HCT116 (cell line): ENCODE results near the gene MOB3A. TPM values are rescaled to one million over a fixed set of nuclear protein-coding genes. Genes with fewer than 3 reads are reported as not detected.
A peak's percentile ranks its signal among the peaks of the same experiment; 100 is the strongest.

ENCODE experiments used
- ATAC-seq: fragments of 200-7000 bp; cut with Tn5 transposase; 2 replicates; pipeline ENCODE4 v1.9.1; 2020; ENCODE audit warnings: mild to moderate bottlenecking, moderate library complexity
- BruUV-seq: library from RNA; stranded (reverse); fragments of 400-500 nt; replicated peaks from 2 replicates; lab custom pipeline; 2021; lab: Mats Ljungman, UMichigan
- CTCF ChIA-PET: fragments of 300-600 bp; sonication (Branson Sonifier 250); formaldehyde crosslinking; loops from one replicate; lab custom pipeline; 2021; ENCODE audit warnings: antibody characterized with exemption; lab: Charles Lee
- POLR2A ChIA-PET: fragments of 300-600, 350-600 bp; sonication (Branson Sonifier 250); formaldehyde crosslinking; loops from one replicate; lab custom pipeline; 2021; ENCODE audit warnings: antibody characterized with exemption; lab: Charles Lee
- RAD21 ChIA-PET, 2 experiments: fragments of 300-600 bp; sonication (Branson Sonifier 250); formaldehyde crosslinking; loops; one replicate each; lab custom pipeline; 2023; ENCODE audit warnings: low total read pairs in 2 of 2; ENCODE audit not compliant: uncharacterized antibody in 2 of 2, unreplicated experiment in 2 of 2, low non-redundant PET in 1 of 2; lab: Charles Lee
- DNase-seq: peaks from one replicate; pipeline ENCODE4 v3.0.0-alpha.2; 2010; ENCODE audit warnings: low read depth, low spot score
- H2AFZ ChIP-seq: fragments of 200-600 bp; shearing (Covaris generic), sonication (generic); 2 replicates; pipeline ENCODE4 v1.6.1; 2017; ENCODE audit warnings: low read depth, mixed run types, mixed read lengths, antibody characterized with exemption, low read length; ENCODE audit not compliant: poor library complexity, severe bottlenecking
- H3K27ac ChIP-seq: 2 replicates; pipeline ENCODE4 v1.5.1; 2012; ENCODE audit warnings: low read depth, low read length
- H3K27me3 ChIP-seq: fragments of 200-600 bp; sonication (generic); 2 replicates; pipeline ENCODE4 v1.6.1; 2016; ENCODE audit warnings: mixed run types, low read length, mixed read lengths; ENCODE audit not compliant: insufficient read depth
- H3K36me3 ChIP-seq, 2 experiments: fragments of 200-500 bp in 1 of 2; fragments of 200-600 bp in 1 of 2; sonication (Bioruptor generic) in 1 of 2; sonication (generic) in 1 of 2; 2 replicates each; pipeline versions ENCODE4 v1.5.1 to v1.6.1; 2014 to 2016; ENCODE audit warnings: low read length in 2 of 2, inconsistent platforms in 1 of 2, mixed read lengths in 1 of 2, mixed run types in 1 of 2; ENCODE audit not compliant: insufficient read depth in 2 of 2, control insufficient read depth in 1 of 2
- H3K4me1 ChIP-seq, 2 experiments: fragments of 200-600 bp in 1 of 2; sonication (generic) in 1 of 2; 2 replicates each; pipeline versions ENCODE4 v1.5.1 to v1.6.1; 2012 to 2017; ENCODE audit warnings: low read length in 2 of 2, inconsistent platforms in 1 of 2, mild to moderate bottlenecking in 1 of 2, mixed read lengths in 1 of 2, mixed run types in 1 of 2, moderate library complexity in 1 of 2; ENCODE audit not compliant: insufficient read depth in 2 of 2, control insufficient read depth in 1 of 2
- H3K4me2 ChIP-seq: fragments of 200-600 bp; sonication (generic); 2 replicates; pipeline ENCODE4 v1.6.1; 2017; ENCODE audit warnings: mixed run types, low read length, mixed read lengths
- H3K4me3 ChIP-seq, 2 experiments: fragments of 200-600 bp in 1 of 2; sonication (generic) in 1 of 2; replicated peaks in 1 of 2; 2 replicates each; pipeline ENCODE4 v1.5.1; 2011 to 2016; ENCODE audit warnings: low read length in 2 of 2, control low read depth in 1 of 2, low read depth in 1 of 2, mild to moderate bottlenecking in 1 of 2, mixed read lengths in 1 of 2, mixed run types in 1 of 2
- H3K79me2 ChIP-seq: fragments of 200-600 bp; sonication (generic); 2 replicates; pipeline ENCODE4 v1.6.1; 2017; ENCODE audit warnings: mild to moderate bottlenecking, mixed run types, low read length, moderate library complexity, mixed read lengths; ENCODE audit not compliant: insufficient read depth
- H3K9ac ChIP-seq: fragments of 200-600 bp; sonication (generic); 2 replicates; pipeline ENCODE4 v1.6.1; 2016; ENCODE audit warnings: low read length, mixed read lengths
- H3K9me2 ChIP-seq: fragments of 200-600 bp; sonication (generic), shearing (Covaris generic); 2 replicates; pipeline ENCODE4 v1.6.1; 2017; ENCODE audit warnings: mixed run types, mild to moderate bottlenecking, moderate library complexity; ENCODE audit not compliant: insufficient read depth
- H3K9me3 ChIP-seq, 2 experiments: fragments of 200-500 bp in 1 of 2; fragments of 200-600 bp in 1 of 2; sonication (Bioruptor generic) in 1 of 2; sonication (generic) in 1 of 2; 2 replicates each; pipeline ENCODE4 v1.6.1; 2014 to 2017; ENCODE audit warnings: low read length in 2 of 2, mixed read lengths in 2 of 2, inconsistent platforms in 1 of 2, low read depth in 1 of 2, mild to moderate bottlenecking in 1 of 2, mixed run types in 1 of 2, moderate library complexity in 1 of 2; ENCODE audit not compliant: control insufficient read depth in 1 of 2, insufficient read depth in 1 of 2
- H4K20me1 ChIP-seq: fragments of 200-600 bp; sonication (generic), shearing (Covaris generic); 2 replicates; pipeline ENCODE4 v1.6.1; 2017; ENCODE audit warnings: mixed run types, mild to moderate bottlenecking, moderate library complexity; ENCODE audit not compliant: insufficient read depth
- ATF3 ChIP-seq: IDR thresholded peaks from 2 replicates; pipeline ENCODE4 v1.6.1; 2012
- CBX3 ChIP-seq: IDR thresholded peaks from 2 replicates; pipeline ENCODE4 v1.6.1; 2012; ENCODE audit warnings: low read depth
- EGR1 ChIP-seq: IDR thresholded peaks from 2 replicates; pipeline ENCODE4 v1.6.1; 2012; ENCODE audit warnings: low read depth
- ELF1 ChIP-seq: IDR thresholded peaks from 2 replicates; pipeline ENCODE4 v1.6.1; 2012; ENCODE audit warnings: low read depth, borderline replicate concordance
- EZH2phosphoT487 ChIP-seq: fragments of 200-600 bp; IDR thresholded peaks from 2 replicates; pipeline ENCODE4 v1.6.1; 2018; ENCODE audit warnings: antibody characterized with exemption, borderline replicate concordance
- FOSL1 ChIP-seq: IDR thresholded peaks from 2 replicates; pipeline ENCODE4 v1.6.1; 2012; ENCODE audit warnings: low read depth
- JUND ChIP-seq: IDR thresholded peaks from 2 replicates; pipeline ENCODE4 v1.6.1; 2012
- POLR2A ChIP-seq: IDR thresholded peaks from 2 replicates; pipeline ENCODE4 v1.7.0; 2011; ENCODE audit warnings: borderline replicate concordance; ENCODE audit not compliant: insufficient read depth, insufficient read length; ENCODE audit errors: extremely low read depth
- POLR2AphosphoS5 ChIP-seq: IDR thresholded peaks from 2 replicates; pipeline ENCODE4 v1.6.1; 2011; ENCODE audit warnings: mild to moderate bottlenecking, low read depth, low read length, moderate library complexity
- RAD21 ChIP-seq: IDR thresholded peaks from 2 replicates; pipeline ENCODE4 v1.6.1; 2012; ENCODE audit warnings: low read depth, mild to moderate bottlenecking
- REST ChIP-seq: IDR thresholded peaks from 2 replicates; pipeline ENCODE4 v1.6.1; 2012; ENCODE audit warnings: low read depth
- SIN3A ChIP-seq: IDR thresholded peaks from 2 replicates; pipeline ENCODE4 v1.6.1; 2012; ENCODE audit warnings: low read depth
- SP1 ChIP-seq: IDR thresholded peaks from 2 replicates; pipeline ENCODE4 v1.6.1; 2012; ENCODE audit warnings: low read depth
- SRF ChIP-seq: IDR thresholded peaks from 2 replicates; pipeline ENCODE4 v1.6.1; 2012; ENCODE audit warnings: low read depth
- ZNF274 ChIP-seq: fragments of 200-500 bp; sonication (Bioruptor generic); IDR thresholded peaks from 2 replicates; pipeline ENCODE4 v1.6.1; 2014; ENCODE audit warnings: mild to moderate bottlenecking, low read depth, low read length, inconsistent platforms
- intact Hi-C: fragments of 100-400 bp; cut with micrococcal nuclease; formaldehyde crosslinking; loops from 2 replicates; pipeline ENCODE4 v1.10.0; 2022
- total RNA-seq: library from RNA; stranded (reverse); gene quantifications from one replicate; pipeline ENCODE4 v1.2.1, GENCODE V29; 2021; ENCODE audit not compliant: unreplicated experiment
- TF ChIP-seq, protein P1 (sequence below), 3 experiments: fragments of 200-600 bp in 1 of 3; sonication (generic) in 1 of 3; IDR thresholded peaks in 2 of 3; conservative IDR thresholded peaks in 1 of 3; 2 replicates each; pipeline ENCODE4 v1.5.1; 2012 to 2017; ENCODE audit warnings: low read depth in 2 of 3, low read length in 2 of 3, antibody characterized with exemption in 1 of 3, borderline replicate concordance in 1 of 3, control low read depth in 1 of 3, mild to moderate bottlenecking in 1 of 3, mixed read lengths in 1 of 3, mixed run types in 1 of 3, moderate library complexity in 1 of 3; ENCODE audit not compliant: insufficient read depth in 1 of 3
- TF ChIP-seq, protein P2 (sequence below): IDR thresholded peaks from 2 replicates; pipeline ENCODE4 v1.6.1; 2012
- TF ChIP-seq, protein P3 (sequence below): IDR thresholded peaks from 2 replicates; pipeline ENCODE4 v1.6.1; 2011; ENCODE audit warnings: mild to moderate bottlenecking, low read length, moderate library complexity; ENCODE audit not compliant: insufficient replicate concordance; ENCODE audit errors: extremely low read depth

MOB3A gene
- total RNA-seq, 1 experiment from 2014 or later: 32.1 TPM

DNA sequence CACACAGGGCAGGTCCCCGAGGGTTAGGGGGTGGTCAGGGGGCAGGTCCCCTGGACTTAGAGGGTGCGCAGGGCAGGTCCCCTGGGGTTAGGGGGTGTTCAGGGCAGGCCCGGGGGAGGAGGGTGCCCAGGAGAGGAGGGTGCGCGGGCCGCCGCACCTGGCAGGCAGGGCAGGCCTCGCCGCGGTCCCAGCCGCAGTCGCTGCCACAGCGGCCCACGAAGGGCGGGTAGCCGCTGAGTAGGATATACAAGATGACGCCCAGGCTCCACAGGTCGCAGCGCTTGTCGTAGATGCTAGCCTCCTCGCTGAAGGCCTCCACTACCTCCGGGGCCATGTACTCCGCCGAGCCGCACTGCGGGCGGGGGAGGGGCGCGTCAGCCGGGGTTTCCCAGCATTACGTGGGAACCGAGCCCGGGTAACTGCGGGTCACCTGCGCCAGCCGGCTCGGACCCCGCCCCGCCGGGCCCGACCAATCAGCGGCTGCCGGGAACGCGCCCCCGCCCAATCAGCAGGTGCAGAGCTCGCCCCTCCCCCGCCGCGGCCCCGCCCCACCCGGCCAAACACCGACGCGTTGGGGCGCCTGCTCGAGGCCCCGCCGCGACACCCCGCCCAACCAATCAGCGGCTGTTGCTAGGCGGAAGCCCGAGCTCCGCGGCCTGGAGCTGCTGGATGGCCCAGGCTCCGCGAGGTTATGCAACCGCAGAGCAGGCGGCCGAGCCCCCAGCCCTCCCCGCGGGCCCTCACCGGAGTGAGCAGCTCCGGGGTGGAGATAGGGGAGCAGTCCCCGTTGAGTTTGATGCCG, 54.2 kb downstream of the MOB3A start:
- H3K9ac ChIP-seq: peak overlapping the region; percentile 69
- peak overlapping the region; percentile 17 to 32 for H3K4me3 ChIP-seq
- RAD21 ChIA-PET: interaction anchor here in 1 of 2 experiments (0.6 kb wide), 1 partner anchor 92 kb away, joined by 3 read pairs; no protein-coding TSS in a partner anchor
- TF ChIP-seq, protein P1, sequence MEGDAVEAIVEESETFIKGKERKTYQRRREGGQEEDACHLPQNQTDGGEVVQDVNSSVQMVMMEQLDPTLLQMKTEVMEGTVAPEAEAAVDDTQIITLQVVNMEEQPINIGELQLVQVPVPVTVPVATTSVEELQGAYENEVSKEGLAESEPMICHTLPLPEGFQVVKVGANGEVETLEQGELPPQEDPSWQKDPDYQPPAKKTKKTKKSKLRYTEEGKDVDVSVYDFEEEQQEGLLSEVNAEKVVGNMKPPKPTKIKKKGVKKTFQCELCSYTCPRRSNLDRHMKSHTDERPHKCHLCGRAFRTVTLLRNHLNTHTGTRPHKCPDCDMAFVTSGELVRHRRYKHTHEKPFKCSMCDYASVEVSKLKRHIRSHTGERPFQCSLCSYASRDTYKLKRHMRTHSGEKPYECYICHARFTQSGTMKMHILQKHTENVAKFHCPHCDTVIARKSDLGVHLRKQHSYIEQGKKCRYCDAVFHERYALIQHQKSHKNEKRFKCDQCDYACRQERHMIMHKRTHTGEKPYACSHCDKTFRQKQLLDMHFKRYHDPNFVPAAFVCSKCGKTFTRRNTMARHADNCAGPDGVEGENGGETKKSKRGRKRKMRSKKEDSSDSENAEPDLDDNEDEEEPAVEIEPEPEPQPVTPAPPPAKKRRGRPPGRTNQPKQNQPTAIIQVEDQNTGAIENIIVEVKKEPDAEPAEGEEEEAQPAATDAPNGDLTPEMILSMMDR (IDR thresholded peaks at IDR 0.05 in 2 of 3, conservative IDR thresholded peaks at IDR 0.05 in 1 of 3; ENCODE audit: borderline replicate concordance in 1 of 3, insufficient read depth in 1 of 3, low read depth in 2 of 3, low read length in 2 of 3): no peak
- TF ChIP-seq ELF1 (no peak; the same call in 1 of the 2 replicates), ATF3 (no peak), ZNF274 (no peak), SRF (no peak), CBX3 (no peak), EGR1 (no peak; the same call in 1 of the 2 replicates), JUND (no peak), EZH2phosphoT487 (no peak), POLR2A (no peak), POLR2AphosphoS5 (peak; percentile 62), SIN3A (no peak), FOSL1 (no peak), RAD21 (no peak), SP1 (peak; percentile 86), REST (no peak)
- TF ChIP-seq, protein P2, sequence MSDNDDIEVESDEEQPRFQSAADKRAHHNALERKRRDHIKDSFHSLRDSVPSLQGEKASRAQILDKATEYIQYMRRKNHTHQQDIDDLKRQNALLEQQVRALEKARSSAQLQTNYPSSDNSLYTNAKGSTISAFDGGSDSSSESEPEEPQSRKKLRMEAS: peak; percentile 58; the same call in 1 of the 2 replicates
- TF ChIP-seq, protein P3, sequence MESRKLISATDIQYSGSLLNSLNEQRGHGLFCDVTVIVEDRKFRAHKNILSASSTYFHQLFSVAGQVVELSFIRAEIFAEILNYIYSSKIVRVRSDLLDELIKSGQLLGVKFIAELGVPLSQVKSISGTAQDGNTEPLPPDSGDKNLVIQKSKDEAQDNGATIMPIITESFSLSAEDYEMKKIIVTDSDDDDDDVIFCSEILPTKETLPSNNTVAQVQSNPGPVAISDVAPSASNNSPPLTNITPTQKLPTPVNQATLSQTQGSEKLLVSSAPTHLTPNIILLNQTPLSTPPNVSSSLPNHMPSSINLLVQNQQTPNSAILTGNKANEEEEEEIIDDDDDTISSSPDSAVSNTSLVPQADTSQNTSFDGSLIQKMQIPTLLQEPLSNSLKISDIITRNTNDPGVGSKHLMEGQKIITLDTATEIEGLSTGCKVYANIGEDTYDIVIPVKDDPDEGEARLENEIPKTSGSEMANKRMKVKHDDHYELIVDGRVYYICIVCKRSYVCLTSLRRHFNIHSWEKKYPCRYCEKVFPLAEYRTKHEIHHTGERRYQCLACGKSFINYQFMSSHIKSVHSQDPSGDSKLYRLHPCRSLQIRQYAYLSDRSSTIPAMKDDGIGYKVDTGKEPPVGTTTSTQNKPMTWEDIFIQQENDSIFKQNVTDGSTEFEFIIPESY: no peak
- H3K9me2 ChIP-seq: no peaks in the 10 kb centered on the region
- peak; percentile 91 for ATAC-seq
- POLR2A ChIA-PET: interaction anchor here (0.9 to 4.2 kb wide), 6 partner anchors 10 to 19 kb away, joined by 3 to 39 read pairs (median 6); no protein-coding TSS in a partner anchor
- peaks cover 23 to 53% of the 10 kb centered on the region in 2 experiments for H3K4me1 ChIP-seq
- no peaks in the 10 kb centered on the region for H4K20me1 ChIP-seq
- peak overlapping the region; percentile 83 for H3K27ac ChIP-seq
- CTCF ChIA-PET: interaction anchor here (1.0 to 1.7 kb wide), 3 partner anchors 9 to 28 kb away, joined by 3 to 7 read pairs (median 4); no protein-coding TSS in a partner anchor
- BruUV-seq: no TSS peak
- intact Hi-C loops: no loop called here
- no peak overlapping the region for H2AFZ ChIP-seq
- DNase-seq: peak; percentile 82
- H3K36me3 ChIP-seq: peaks cover 19 to 39% of the 10 kb centered on the region in 2 experiments; a peak in 3 of 4 replicates
- peak overlapping the region; percentile 76 for H3K4me2 ChIP-seq
- peaks cover 23% of the 10 kb centered on the region; the same call in 1 of the 2 replicates for H3K79me2 ChIP-seq
- H3K9me3 ChIP-seq: no peaks in the 10 kb centered on the region
- no peaks in the 10 kb centered on the region for H3K27me3 ChIP-seq
